ENCODE measurements around the gene ZBTB7C. TPM values are rescaled to one million over a fixed set of nuclear protein-coding genes. Genes with fewer than 3 reads are reported as not detected.

The ZBTB7C gene
- total RNA-seq, 1 donor from 2014 or later = 1.4 TPM

DNA sequence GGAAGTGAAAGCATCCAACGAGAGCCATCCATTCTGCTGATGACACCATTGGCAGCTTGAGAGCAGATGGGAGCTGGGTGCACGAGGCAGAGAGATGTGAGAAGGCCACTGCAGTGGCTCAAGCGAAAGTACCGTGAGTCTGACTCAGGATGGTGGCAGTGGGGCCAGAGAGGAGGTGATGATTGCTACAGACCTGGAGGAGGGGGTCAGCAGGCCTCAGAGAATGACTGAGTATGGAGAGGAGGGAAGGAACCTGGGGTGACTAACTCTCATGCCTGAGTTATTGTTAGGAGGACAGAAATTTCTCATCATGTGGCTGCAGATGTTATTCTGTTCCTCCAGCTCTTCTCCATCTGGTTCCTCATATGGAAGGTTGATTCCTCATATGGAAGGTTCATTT is 8.8 kb upstream of the ZBTB7C start:
- no peak overlapping the region for H3K4me3 Mint-ChIP-seq (ENCODE audit: unreplicated experiment)
- H3K4me1 Mint-ChIP-seq (ENCODE audit: low read depth) = peaks cover 15% of the 10 kb centered on the region
- peaks cover 5% of the 10 kb centered on the region for H3K36me3 Mint-ChIP-seq (ENCODE audit: low read depth)
- H3K27me3 Mint-ChIP-seq (ENCODE audit: low read depth) = peaks cover 57% of the 10 kb centered on the region
- no peak for DNase-seq (ENCODE audit: low spot score)
- H3K27ac Mint-ChIP-seq (ENCODE audit: unreplicated experiment) = no peak overlapping the region
- H3K9me3 Mint-ChIP-seq (ENCODE audit: low read depth) = no peaks in the 10 kb centered on the region
- TF ChIP-seq, protein P1, sequence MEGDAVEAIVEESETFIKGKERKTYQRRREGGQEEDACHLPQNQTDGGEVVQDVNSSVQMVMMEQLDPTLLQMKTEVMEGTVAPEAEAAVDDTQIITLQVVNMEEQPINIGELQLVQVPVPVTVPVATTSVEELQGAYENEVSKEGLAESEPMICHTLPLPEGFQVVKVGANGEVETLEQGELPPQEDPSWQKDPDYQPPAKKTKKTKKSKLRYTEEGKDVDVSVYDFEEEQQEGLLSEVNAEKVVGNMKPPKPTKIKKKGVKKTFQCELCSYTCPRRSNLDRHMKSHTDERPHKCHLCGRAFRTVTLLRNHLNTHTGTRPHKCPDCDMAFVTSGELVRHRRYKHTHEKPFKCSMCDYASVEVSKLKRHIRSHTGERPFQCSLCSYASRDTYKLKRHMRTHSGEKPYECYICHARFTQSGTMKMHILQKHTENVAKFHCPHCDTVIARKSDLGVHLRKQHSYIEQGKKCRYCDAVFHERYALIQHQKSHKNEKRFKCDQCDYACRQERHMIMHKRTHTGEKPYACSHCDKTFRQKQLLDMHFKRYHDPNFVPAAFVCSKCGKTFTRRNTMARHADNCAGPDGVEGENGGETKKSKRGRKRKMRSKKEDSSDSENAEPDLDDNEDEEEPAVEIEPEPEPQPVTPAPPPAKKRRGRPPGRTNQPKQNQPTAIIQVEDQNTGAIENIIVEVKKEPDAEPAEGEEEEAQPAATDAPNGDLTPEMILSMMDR (IDR thresholded peaks at IDR 0.05) = no peak

DNA sequence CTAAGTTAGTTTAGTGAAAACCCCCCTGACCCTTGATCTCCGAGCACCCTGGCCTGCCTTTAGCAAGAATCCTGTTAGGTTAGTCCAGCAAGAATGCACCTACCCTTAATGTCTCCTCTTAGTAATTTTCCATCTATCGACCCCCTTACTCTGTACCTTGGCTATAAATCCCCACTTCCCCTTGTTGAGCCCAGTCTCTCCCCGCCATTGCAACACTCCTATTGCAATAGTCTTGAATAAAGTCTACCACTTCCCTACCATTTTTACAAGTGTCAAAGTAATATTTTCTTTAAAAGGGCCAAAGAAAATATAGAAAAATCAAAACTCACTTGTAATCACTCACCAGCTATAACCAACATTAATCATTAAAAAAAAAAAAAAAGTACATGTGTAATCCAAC is 4.2 kb upstream of the ZBTB7C start:
- Mint-ChIP-seq H3K9me3 (ENCODE audit: low read depth) (no peaks in the 10 kb centered on the region), H3K27me3 (ENCODE audit: low read depth) (peaks cover 60% of the 10 kb centered on the region), H3K27ac (ENCODE audit: unreplicated experiment) (no peak overlapping the region), H3K4me1 (ENCODE audit: low read depth) (peaks cover 16% of the 10 kb centered on the region), H3K4me3 (ENCODE audit: unreplicated experiment) (no peak overlapping the region), H3K36me3 (ENCODE audit: low read depth) (peaks cover 5% of the 10 kb centered on the region)
- TF ChIP-seq, protein P1 (IDR thresholded peaks at IDR 0.05) = no peak
- DNase-seq (ENCODE audit: low spot score) = no peak

DNA sequence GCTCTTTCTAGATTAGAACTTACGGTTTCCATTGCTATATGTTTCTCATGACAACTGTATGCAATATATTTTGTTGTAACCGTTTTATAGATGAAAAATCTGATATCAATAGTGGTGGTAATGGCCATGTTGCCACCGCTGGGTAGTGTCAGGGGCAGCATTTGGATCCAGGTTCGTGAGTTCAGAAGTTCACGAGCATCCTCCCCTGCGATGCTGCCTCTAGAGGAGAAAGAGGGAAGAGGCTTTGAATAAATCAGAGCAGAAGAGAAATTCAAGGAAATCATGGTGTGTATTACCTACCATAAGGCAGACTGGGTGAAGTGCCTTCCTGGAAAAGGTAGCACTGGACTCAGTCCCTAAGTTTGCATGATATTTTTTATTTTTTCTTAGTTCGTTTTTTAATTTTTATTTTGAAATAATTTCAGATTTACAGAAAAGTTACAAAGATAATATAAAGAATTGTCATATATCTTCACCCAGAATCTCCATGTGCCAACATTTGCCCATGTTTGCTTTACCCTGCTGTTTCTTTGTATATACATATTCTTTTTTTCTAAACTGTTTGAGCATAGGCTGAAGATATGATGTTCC is 3.3 kb upstream of the ZBTB7C start:
- no peak overlapping the region for H3K27ac Mint-ChIP-seq (ENCODE audit: unreplicated experiment)
- peaks cover 2% of the 10 kb centered on the region for H3K36me3 Mint-ChIP-seq (ENCODE audit: low read depth)
- H3K27me3 Mint-ChIP-seq (ENCODE audit: low read depth) = peaks cover 62% of the 10 kb centered on the region
- H3K4me1 Mint-ChIP-seq (ENCODE audit: low read depth) = peaks cover 22% of the 10 kb centered on the region
- H3K4me3 Mint-ChIP-seq (ENCODE audit: unreplicated experiment) = no peak overlapping the region
- no peak for DNase-seq (ENCODE audit: low spot score)
- H3K9me3 Mint-ChIP-seq (ENCODE audit: low read depth) = no peaks in the 10 kb centered on the region
- TF ChIP-seq, protein P1 (IDR thresholded peaks at IDR 0.05) = peak; percentile 82

DNA sequence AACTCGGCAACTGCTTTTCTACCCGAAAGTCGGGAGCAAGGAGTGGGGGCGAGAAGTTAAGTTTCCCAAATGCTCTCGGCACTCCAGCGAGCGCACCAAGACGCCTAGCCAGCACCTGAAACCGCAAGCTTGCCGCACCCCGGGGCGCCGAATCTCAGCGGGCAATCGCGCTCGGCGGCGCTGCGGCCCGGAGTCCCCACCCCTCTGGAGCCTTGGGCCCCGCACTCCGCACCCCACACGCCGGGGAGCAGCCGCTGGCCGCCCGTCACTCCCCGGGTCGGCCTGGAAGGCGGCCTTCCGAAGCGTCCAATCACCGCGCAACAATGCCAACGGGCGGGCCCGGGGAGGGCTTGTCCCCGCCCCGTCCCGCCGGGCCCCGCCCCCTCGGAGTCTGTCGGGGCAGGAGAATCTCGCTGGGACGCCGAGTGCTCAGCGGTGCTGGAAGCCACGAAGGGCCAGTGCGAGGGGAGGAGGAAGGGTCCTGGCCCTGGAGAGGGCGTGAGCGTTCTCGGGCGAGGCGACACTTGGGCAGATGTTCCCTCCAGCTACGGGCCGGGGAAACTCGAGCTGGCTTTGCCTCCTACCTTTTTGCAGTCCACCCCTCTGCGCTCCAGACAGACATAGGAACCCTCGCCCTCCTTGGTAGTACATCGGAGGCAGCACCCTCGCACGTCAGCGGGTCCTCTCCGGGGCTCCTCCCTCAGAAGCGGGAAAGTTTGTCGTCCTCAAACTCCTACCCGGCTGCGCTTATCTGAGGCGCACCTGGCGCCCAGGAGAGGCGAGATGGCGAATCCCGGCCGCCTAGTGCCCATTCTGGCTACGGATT is 1.1 kb upstream of the ZBTB7C start:
- Mint-ChIP-seq H3K4me1 (ENCODE audit: low read depth) (peaks cover 30% of the 10 kb centered on the region), H3K27me3 (ENCODE audit: low read depth) (peaks cover 53% of the 10 kb centered on the region), H3K9me3 (ENCODE audit: low read depth) (no peaks in the 10 kb centered on the region), H3K36me3 (ENCODE audit: low read depth) (no peaks in the 10 kb centered on the region), H3K4me3 (ENCODE audit: unreplicated experiment) (peak overlapping the region; percentile 72), H3K27ac (ENCODE audit: unreplicated experiment) (no peak overlapping the region)
- TF ChIP-seq, protein P1 (IDR thresholded peaks at IDR 0.05) = peak; percentile 36
- DNase-seq (ENCODE audit: low spot score) = peak; percentile 96

DNA sequence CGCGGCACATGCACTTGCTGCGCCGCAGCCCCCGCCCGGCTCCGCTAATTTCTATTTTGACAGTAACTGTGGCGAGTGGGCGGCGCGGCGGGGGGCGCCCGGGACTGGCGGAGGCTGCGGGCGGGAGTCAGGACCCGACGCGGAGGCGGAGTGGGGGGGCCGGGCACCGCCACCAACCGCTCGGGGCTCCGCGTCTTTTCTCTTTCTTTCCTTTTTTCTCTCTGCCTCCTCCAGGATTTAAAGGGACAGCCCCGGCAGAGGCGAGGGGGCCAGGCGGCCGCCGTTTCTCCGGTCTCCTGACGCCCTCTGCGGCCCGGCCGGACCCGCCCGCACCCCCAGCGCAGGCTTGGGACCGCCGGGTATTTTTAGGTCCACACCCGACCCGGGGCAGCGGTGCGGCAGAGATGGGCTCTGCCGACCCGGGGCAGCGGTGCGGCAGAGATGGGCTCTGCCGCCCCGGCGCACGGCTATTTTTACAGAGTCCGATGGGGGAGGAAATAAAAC is 460 bp upstream of the ZBTB7C start:
- Mint-ChIP-seq H3K27me3 (ENCODE audit: low read depth) (peaks cover 49% of the 10 kb centered on the region), H3K36me3 (ENCODE audit: low read depth) (no peaks in the 10 kb centered on the region), H3K9me3 (ENCODE audit: low read depth) (no peaks in the 10 kb centered on the region), H3K4me3 (ENCODE audit: unreplicated experiment) (peak overlapping the region; percentile 72), H3K4me1 (ENCODE audit: low read depth) (peaks cover 36% of the 10 kb centered on the region), H3K27ac (ENCODE audit: unreplicated experiment) (no peak overlapping the region)
- TF ChIP-seq, protein P1 (IDR thresholded peaks at IDR 0.05) = no peak
- no peak for DNase-seq (ENCODE audit: low spot score)

Data from chondrocyte (in vitro differentiated cells).